HEK293T (cell line): ENCODE results near the gene DPYSL4.

Experiments
- CTCF ChIA-PET: fragments of 350-600 bp; formaldehyde crosslinking; extraction: SDS; loops from one replicate; lab custom pipeline; 2021; ENCODE audit warnings: antibody characterized with exemption, inconsistent platforms; lab: Yijun Ruan, JAX
- POLR2A ChIA-PET: fragments of 350-600 bp; formaldehyde crosslinking; extraction: SDS; loops from one replicate; lab custom pipeline; 2020; ENCODE audit warnings: antibody characterized with exemption, inconsistent platforms; lab: Yijun Ruan, JAX
- DNase-seq: peaks from one replicate; pipeline ENCODE4 v3.0.0; 2012; ENCODE audit warnings: mixed read lengths; ENCODE audit errors: extremely low spot score
- ARNT ChIP-seq: fragments of 450-650 bp; IDR thresholded peaks from 2 replicates; pipeline ENCODE4 v1.6.1; 2017; ENCODE audit warnings: mild to moderate bottlenecking
- BHLHE40 ChIP-seq: fragments of 450-650 bp; IDR thresholded peaks from 2 replicates; pipeline ENCODE4 v1.6.1; 2016; ENCODE audit warnings: mild to moderate bottlenecking, moderate library complexity, borderline replicate concordance
- CTBP1 ChIP-seq: fragments of 450-650 bp; IDR thresholded peaks from 2 replicates; pipeline ENCODE4 v1.6.1; 2016; ENCODE audit warnings: borderline replicate concordance
- ELF4 ChIP-seq: fragments of 450-650 bp; IDR thresholded peaks from 2 replicates; pipeline ENCODE4 v1.6.1; 2017; ENCODE audit warnings: antibody characterized with exemption
- FOXA1 ChIP-seq: fragments of 450-650 bp; IDR thresholded peaks from 2 replicates; pipeline ENCODE4 v1.6.1; 2016; ENCODE audit warnings: mild to moderate bottlenecking
- FOXK2 ChIP-seq: fragments of 450-650 bp; IDR thresholded peaks from 2 replicates; pipeline ENCODE4 v1.6.1; 2016; ENCODE audit warnings: mild to moderate bottlenecking
- FOXM1 ChIP-seq: fragments of 450-650 bp; IDR thresholded peaks from 2 replicates; pipeline ENCODE4 v1.6.1; 2017; ENCODE audit warnings: mild to moderate bottlenecking, borderline replicate concordance
- HDGF ChIP-seq: fragments of 450-650 bp; IDR thresholded peaks from 2 replicates; pipeline ENCODE4 v1.6.1; 2017; ENCODE audit warnings: antibody characterized with exemption, borderline replicate concordance
- L3MBTL2 ChIP-seq: fragments of 450-650 bp; conservative IDR thresholded peaks from 2 replicates; pipeline ENCODE4 v1.6.1; 2016; ENCODE audit warnings: mild to moderate bottlenecking
- LEF1 ChIP-seq: fragments of 450-650 bp; IDR thresholded peaks from 2 replicates; pipeline ENCODE4 v1.6.1; 2017; ENCODE audit warnings: mild to moderate bottlenecking, borderline replicate concordance
- NFRKB ChIP-seq: fragments of 450-650 bp; IDR thresholded peaks from 2 replicates; pipeline ENCODE4 v1.6.1; 2016; ENCODE audit warnings: mild to moderate bottlenecking, moderate library complexity
- PKNOX1 ChIP-seq: fragments of 450-650 bp; IDR thresholded peaks from 2 replicates; pipeline ENCODE4 v1.6.1; 2016
- SP1 ChIP-seq: fragments of 450-650 bp; IDR thresholded peaks from 2 replicates; pipeline ENCODE4 v1.6.1; 2017
- SUZ12 ChIP-seq: fragments of 450-650 bp; IDR thresholded peaks from 2 replicates; pipeline ENCODE4 v1.6.1; 2016; ENCODE audit warnings: mild to moderate bottlenecking
- TARDBP ChIP-seq: fragments of 450-650 bp; IDR thresholded peaks from 2 replicates; pipeline ENCODE4 v1.6.1; 2016
- ZNF384 ChIP-seq: fragments of 450-650 bp; IDR thresholded peaks from 2 replicates; pipeline ENCODE4 v1.6.1; 2016

The DPYSL4 gene

GRCh38 chr10:132229834-132230556, 43.2 kb downstream of the DPYSL4 start:
- CTCF ChIA-PET = no interaction called here
- TF ChIP-seq HDGF (no peak), ARNT (no peak), FOXK2 (no peak), SUZ12 (no peak), FOXA1 (no peak), ZNF384 (no peak), L3MBTL2 (no peak)
- POLR2A ChIA-PET = no interaction called here
- DNase-seq = no peak

- no peak for DNase-seq
- ChIA-PET CTCF (no interaction called here), POLR2A (no interaction called here)
- TF ChIP-seq TARDBP = no peak
Observed at GRCh38 chr10:132230557-132231210, 43.9 kb downstream of the DPYSL4 start.

GRCh38 chr10:132231656-132232022, 44.9 kb downstream of the DPYSL4 start:
- TF ChIP-seq ELF4 (no peak), HDGF (no peak), BHLHE40 (no peak), TARDBP (no peak), PKNOX1 (no peak), NFRKB (no peak), FOXA1 (no peak), ZNF384 (no peak), CTBP1 (no peak), SUZ12 (no peak), ARNT (no peak), LEF1 (no peak), SP1 (no peak), FOXM1 (no peak), L3MBTL2 (no peak), FOXK2 (no peak)
- ChIA-PET POLR2A (no interaction called here), CTCF (no interaction called here)
- DNase-seq = no peak

GRCh38 chr10:132232023-132232951, 45.5 kb downstream of the DPYSL4 start:
- ChIA-PET POLR2A (no interaction called here), CTCF (no interaction called here)
- DNase-seq = no peak
- no peak for TF ChIP-seq SUZ12

- POLR2A ChIA-PET = no interaction called here
- TF ChIP-seq TARDBP (no peak), LEF1 (no peak), ARNT (no peak), SP1 (no peak), FOXM1 (no peak), ZNF384 (no peak), FOXK2 (no peak), SUZ12 (no peak), HDGF (no peak), CTBP1 (no peak), PKNOX1 (no peak), BHLHE40 (no peak), NFRKB (no peak), FOXA1 (no peak), ELF4 (no peak), L3MBTL2 (no peak)
- no peak for DNase-seq
- CTCF ChIA-PET = no interaction called here
Observed at GRCh38 chr10:132232981-132233380, 46.2 kb downstream of the DPYSL4 start.

GRCh38 chr10:132233501-132234085, 46.8 kb downstream of the DPYSL4 start:
- CTCF ChIA-PET = no interaction called here
- DNase-seq = no peak
- POLR2A ChIA-PET = no interaction called here
- TF ChIP-seq BHLHE40 = no peak

GRCh38 chr10:132234860-132235259, 48.1 kb downstream of the DPYSL4 start:
- CTCF ChIA-PET = no interaction called here
- POLR2A ChIA-PET = no interaction called here

More at GRCh38 chr10:132234860-132235259, 48.1 kb downstream of the DPYSL4 start:
- no peak for TF ChIP-seq BHLHE40
- TF ChIP-seq ARNT = no peak
- TF ChIP-seq CTBP1 = no peak
- no peak for TF ChIP-seq SUZ12
- TF ChIP-seq FOXM1 = no peak
- no peak for DNase-seq
